Nephron (organoid): ENCODE data around the gene PGA4.
"Not testable (repeated sequence)": the region's sequence is repeated elsewhere in the genome, so short reads cannot be mapped to it uniquely, and the experiment has no call there.

Experiments
- H3K27ac Mint-ChIP-seq, 3 experiments: 2 replicates each; pipeline ENCODE4 v1.8.0; 2020; ENCODE audit warnings: mixed read lengths in 3 of 3, mild to moderate bottlenecking in 2 of 3, moderate library complexity in 1 of 3
- H3K27me3 Mint-ChIP-seq: 2 replicates; pipeline ENCODE4 v1.8.0; 2021; ENCODE audit warnings: low read depth, mild to moderate bottlenecking, moderate library complexity, mixed read lengths
- H3K36me3 Mint-ChIP-seq: 2 replicates; pipeline ENCODE4 v1.8.0; 2020; ENCODE audit warnings: low read depth, mixed read lengths
- H3K4me1 Mint-ChIP-seq: 2 replicates; pipeline ENCODE4 v1.8.0; 2020; ENCODE audit warnings: mixed read lengths
- H3K4me3 Mint-ChIP-seq, 3 experiments: 2 replicates each; pipeline ENCODE4 v1.8.0; 2020; ENCODE audit warnings: mild to moderate bottlenecking in 3 of 3, mixed read lengths in 3 of 3, moderate library complexity in 2 of 3
- H3K9me3 Mint-ChIP-seq: 2 replicates; pipeline ENCODE4 v1.8.0; 2020; ENCODE audit warnings: mixed read lengths
- CTCF ChIP-seq, 3 experiments: fragments of 200-600 bp; sonication (generic); IDR thresholded peaks; one replicate each; pipeline ENCODE4 v1.5.0; 2021; ENCODE audit warnings: antibody characterized with exemption in 3 of 3; ENCODE audit not compliant: unreplicated experiment in 3 of 3

PGA4 gene

GRCh38 chr11:61250796-61251765, 28.9 kb downstream of the PGA4 start:
- H3K4me3 Mint-ChIP-seq, H3K27ac Mint-ChIP-seq, H3K27me3 Mint-ChIP-seq: not testable (repeated sequence)

GRCh38 chr11:61252332-61252731, 30.2 kb downstream of the PGA4 start:
- H3K4me1 Mint-ChIP-seq: peaks cover 19% of the 10 kb centered on the region
- H3K27ac Mint-ChIP-seq, H3K27me3 Mint-ChIP-seq, H3K9me3 Mint-ChIP-seq, H3K36me3 Mint-ChIP-seq, H3K4me3 Mint-ChIP-seq: not testable (repeated sequence)

More at GRCh38 chr11:61250796-61251765, 28.9 kb downstream of the PGA4 start:
- peaks cover 19% of the 10 kb centered on the region for H3K4me1 Mint-ChIP-seq
- H3K36me3 Mint-ChIP-seq, H3K9me3 Mint-ChIP-seq: not testable (repeated sequence)

GRCh38 chr11:61254403-61255025, 32.4 kb downstream of the PGA4 start:
- no peaks in the 10 kb centered on the region for H3K36me3 Mint-ChIP-seq
- H3K4me3 Mint-ChIP-seq: no peak overlapping the region
- H3K9me3 Mint-ChIP-seq: no peaks in the 10 kb centered on the region
- H3K4me1 Mint-ChIP-seq: peaks cover 13% of the 10 kb centered on the region
- TF ChIP-seq CTCF (IDR thresholded peaks at IDR 0.05; ENCODE audit: unreplicated experiment in 3 of 3): peak; percentile 57 to 75 (median 68)
- H3K27ac Mint-ChIP-seq: no peak overlapping the region
- no peaks in the 10 kb centered on the region for H3K27me3 Mint-ChIP-seq

- Mint-ChIP-seq H3K36me3 (no peaks in the 10 kb centered on the region), H3K4me3 (no peak overlapping the region), H3K27me3 (no peaks in the 10 kb centered on the region), H3K27ac (no peak overlapping the region), H3K9me3 (no peaks in the 10 kb centered on the region), H3K4me1 (no peaks in the 10 kb centered on the region)
- no peak for TF ChIP-seq CTCF (IDR thresholded peaks at IDR 0.05; ENCODE audit: unreplicated experiment in 3 of 3)
Measured at GRCh38 chr11:61256710-61257482, 34.7 kb downstream of the PGA4 start.

GRCh38 chr11:61258546-61258945, 36.4 kb downstream of the PGA4 start:
- H3K4me1 Mint-ChIP-seq: no peaks in the 10 kb centered on the region
- H3K36me3 Mint-ChIP-seq: peaks cover 4% of the 10 kb centered on the region
- no peaks in the 10 kb centered on the region for H3K9me3 Mint-ChIP-seq
- no peak for TF ChIP-seq CTCF (IDR thresholded peaks at IDR 0.05; ENCODE audit: unreplicated experiment in 3 of 3)
- no peak overlapping the region for H3K4me3 Mint-ChIP-seq
- no peak overlapping the region for H3K27ac Mint-ChIP-seq
- H3K27me3 Mint-ChIP-seq: no peaks in the 10 kb centered on the region

GRCh38 chr11:61259363-61259762, 37.2 kb downstream of the PGA4 start:
- Mint-ChIP-seq H3K9me3 (no peaks in the 10 kb centered on the region), H3K27me3 (no peaks in the 10 kb centered on the region), H3K27ac (no peak overlapping the region), H3K4me1 (no peaks in the 10 kb centered on the region), H3K4me3 (no peak overlapping the region), H3K36me3 (peaks cover 6% of the 10 kb centered on the region)
- no peak for TF ChIP-seq CTCF (IDR thresholded peaks at IDR 0.05; ENCODE audit: unreplicated experiment in 3 of 3)
